Measurements from ENCODE around the gene DLX4. TPM values are rescaled to one million over a fixed set of nuclear protein-coding genes. Genes with fewer than 3 reads are reported as not detected.

Gene DLX4
- total RNA-seq, 1 experiment from 2014 or later, result 2.5 TPM

DNA sequence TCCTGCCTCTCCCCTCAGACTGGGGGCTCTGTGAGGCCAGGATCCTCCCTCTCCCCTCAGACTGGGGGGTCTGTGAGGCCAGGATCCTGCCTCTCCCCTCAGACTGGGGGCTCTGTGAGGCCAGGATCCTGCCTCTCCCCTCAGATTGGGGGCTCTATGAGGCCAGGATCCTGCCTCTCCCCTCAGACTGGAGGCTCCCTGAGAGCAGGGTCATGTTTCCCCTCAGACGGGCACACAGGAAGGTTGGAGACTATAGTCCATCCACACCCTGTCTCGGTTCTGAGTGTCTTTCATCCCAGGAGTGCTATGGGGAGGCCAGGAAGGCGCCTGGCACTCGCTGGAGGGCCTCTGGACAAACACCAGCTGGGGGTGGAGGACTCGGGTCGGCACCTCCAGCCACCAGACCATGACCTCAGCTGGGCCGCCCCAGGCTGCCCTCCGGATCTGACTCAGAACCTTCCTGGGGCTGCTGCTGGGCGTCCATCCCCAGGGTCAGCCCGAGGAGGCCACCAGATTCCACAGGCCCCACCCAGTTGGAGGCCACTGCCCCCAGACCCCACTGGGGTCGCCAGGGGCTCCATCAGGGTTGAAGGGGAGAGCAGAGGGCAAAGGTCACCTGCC lies 21.9 kb upstream of the DLX4 start:
- peaks cover 81% of the 10 kb centered on the region for H3K27me3 Mint-ChIP-seq (ENCODE audit: low read depth)
- H2BK12ac ChIP-seq (ENCODE audit: insufficient read length, low read depth, low read length), result no peak overlapping the region

More for the DNA sequence above, 21.9 kb upstream of the DLX4 start:
- H4K20me1 ChIP-seq (ENCODE audit: control insufficient read depth, insufficient read depth, insufficient read length), result no peaks in the 10 kb centered on the region
- DNase-seq, result no peak
- no peaks in the 10 kb centered on the region for H3K79me1 ChIP-seq (ENCODE audit: insufficient read depth, low read depth, low read length, poor library complexity, severe bottlenecking)
- H3K79me2 ChIP-seq (ENCODE audit: insufficient read depth, low read length), result no peaks in the 10 kb centered on the region
- H4K91ac ChIP-seq (ENCODE audit: insufficient read length, low read depth, low read length), result no peak overlapping the region
- no CpG with 5 or more reads among the region's 11 CpGs for WGBS (ENCODE audit: extremely low coverage, insufficient read length, low lambda C conversion rate)
- no peak overlapping the region for H3K9ac ChIP-seq (ENCODE audit: extremely low read depth, insufficient read length, low read length)
- H3K18ac ChIP-seq (ENCODE audit: insufficient read length, low read depth, low read length), result no peak overlapping the region
- no peaks in the 10 kb centered on the region for H3K9me3 ChIP-seq (ENCODE audit: control insufficient read depth, low read depth, low read length)
- H2BK20ac ChIP-seq (ENCODE audit: low read depth, low read length, poor library complexity, severe bottlenecking), result no peak overlapping the region
- H2BK15ac ChIP-seq (ENCODE audit: low read depth, low read length), result no peak overlapping the region
- H2BK120ac ChIP-seq (ENCODE audit: low read depth, low read length, poor library complexity, severe bottlenecking), result no peak overlapping the region
- Mint-ChIP-seq H3K9me3 (no peaks in the 10 kb centered on the region; a peak in 1 of 5 replicates), H3K4me3 (no peak overlapping the region), H3K27ac (no peak overlapping the region), H3K4me1 (peaks cover 11 to 19% of the 10 kb centered on the region in 2 experiments), H3K36me3 (ENCODE audit: insufficient read depth in 1 of 3, low read depth in 3 of 3) (no peaks in the 10 kb centered on the region)
- H2AK5ac ChIP-seq (ENCODE audit: insufficient read length, low read length), result no peak overlapping the region
- no peaks in the 10 kb centered on the region for H3K23me2 ChIP-seq (ENCODE audit: insufficient read length, low read depth, low read length, poor library complexity, severe bottlenecking)
- no peak overlapping the region for H4K8ac ChIP-seq (replicated peaks; ENCODE audit: insufficient read length, low read depth, low read length)
- H3K56ac ChIP-seq (ENCODE audit: insufficient read length, low read depth, low read length), result no peak overlapping the region
- no peak overlapping the region for H3K4ac ChIP-seq (ENCODE audit: low read depth, low read length)
- H3K27ac ChIP-seq (ENCODE audit: insufficient read length, low read depth, low read length), result no peak overlapping the region
- H3K4me1 ChIP-seq (ENCODE audit: insufficient read depth, low read length), result no peaks in the 10 kb centered on the region
- TF ChIP-seq, protein P1, sequence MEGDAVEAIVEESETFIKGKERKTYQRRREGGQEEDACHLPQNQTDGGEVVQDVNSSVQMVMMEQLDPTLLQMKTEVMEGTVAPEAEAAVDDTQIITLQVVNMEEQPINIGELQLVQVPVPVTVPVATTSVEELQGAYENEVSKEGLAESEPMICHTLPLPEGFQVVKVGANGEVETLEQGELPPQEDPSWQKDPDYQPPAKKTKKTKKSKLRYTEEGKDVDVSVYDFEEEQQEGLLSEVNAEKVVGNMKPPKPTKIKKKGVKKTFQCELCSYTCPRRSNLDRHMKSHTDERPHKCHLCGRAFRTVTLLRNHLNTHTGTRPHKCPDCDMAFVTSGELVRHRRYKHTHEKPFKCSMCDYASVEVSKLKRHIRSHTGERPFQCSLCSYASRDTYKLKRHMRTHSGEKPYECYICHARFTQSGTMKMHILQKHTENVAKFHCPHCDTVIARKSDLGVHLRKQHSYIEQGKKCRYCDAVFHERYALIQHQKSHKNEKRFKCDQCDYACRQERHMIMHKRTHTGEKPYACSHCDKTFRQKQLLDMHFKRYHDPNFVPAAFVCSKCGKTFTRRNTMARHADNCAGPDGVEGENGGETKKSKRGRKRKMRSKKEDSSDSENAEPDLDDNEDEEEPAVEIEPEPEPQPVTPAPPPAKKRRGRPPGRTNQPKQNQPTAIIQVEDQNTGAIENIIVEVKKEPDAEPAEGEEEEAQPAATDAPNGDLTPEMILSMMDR (conservative IDR thresholded peaks at IDR 0.05), result no peak
- H3T11ph ChIP-seq (ENCODE audit: low read length), result no peak overlapping the region
- no peak overlapping the region for H3K23ac ChIP-seq (ENCODE audit: insufficient read length, low read depth, low read length)
- no peak overlapping the region for H2BK5ac ChIP-seq (ENCODE audit: insufficient read length, low read length)
- H3K27me3 ChIP-seq (ENCODE audit: insufficient read depth, low read length), result no peaks in the 10 kb centered on the region; the same call in 1 of the 2 replicates
- H4K5ac ChIP-seq (ENCODE audit: insufficient read length, low read depth, low read length), result no peak overlapping the region
- no peak overlapping the region for H2AFZ ChIP-seq (ENCODE audit: low read length)
- H3K4me2 ChIP-seq (ENCODE audit: insufficient read depth, insufficient read length, low read length), result no peak overlapping the region
- H3K14ac ChIP-seq (ENCODE audit: insufficient read depth, low read length), result no peak overlapping the region

All from H9 (cell line).